Measurements from ENCODE around the gene CTNNBL1. TPM values are rescaled to one million over a fixed set of nuclear protein-coding genes. Genes with fewer than 3 reads are reported as not detected.

The CTNNBL1 gene
- total RNA-seq, 6 experiments from 2014 or later = 16.3 to 41.8 (median 28.8) TPM

GRCh38 chr20:37729909-37730308 lies 36.1 kb downstream of the CTNNBL1 start:
- TF ChIP-seq, protein P1, sequence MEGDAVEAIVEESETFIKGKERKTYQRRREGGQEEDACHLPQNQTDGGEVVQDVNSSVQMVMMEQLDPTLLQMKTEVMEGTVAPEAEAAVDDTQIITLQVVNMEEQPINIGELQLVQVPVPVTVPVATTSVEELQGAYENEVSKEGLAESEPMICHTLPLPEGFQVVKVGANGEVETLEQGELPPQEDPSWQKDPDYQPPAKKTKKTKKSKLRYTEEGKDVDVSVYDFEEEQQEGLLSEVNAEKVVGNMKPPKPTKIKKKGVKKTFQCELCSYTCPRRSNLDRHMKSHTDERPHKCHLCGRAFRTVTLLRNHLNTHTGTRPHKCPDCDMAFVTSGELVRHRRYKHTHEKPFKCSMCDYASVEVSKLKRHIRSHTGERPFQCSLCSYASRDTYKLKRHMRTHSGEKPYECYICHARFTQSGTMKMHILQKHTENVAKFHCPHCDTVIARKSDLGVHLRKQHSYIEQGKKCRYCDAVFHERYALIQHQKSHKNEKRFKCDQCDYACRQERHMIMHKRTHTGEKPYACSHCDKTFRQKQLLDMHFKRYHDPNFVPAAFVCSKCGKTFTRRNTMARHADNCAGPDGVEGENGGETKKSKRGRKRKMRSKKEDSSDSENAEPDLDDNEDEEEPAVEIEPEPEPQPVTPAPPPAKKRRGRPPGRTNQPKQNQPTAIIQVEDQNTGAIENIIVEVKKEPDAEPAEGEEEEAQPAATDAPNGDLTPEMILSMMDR (IDR thresholded peaks at IDR 0.05) = no peak
- TF ChIP-seq POLR2A (IDR thresholded peaks at IDR 0.05) = no peak
- 95% methylated on average over 2 of the region's 3 CpGs for WGBS (ENCODE audit: insufficient coverage, low coverage, low lambda C conversion rate, missing lambda C conversion rate)
- no peak overlapping the region for H3K27ac ChIP-seq
- DNase-seq (no peak), ATAC-seq (no peak)
- H3K9me3 ChIP-seq = no peaks in the 10 kb centered on the region
- H3K27me3 ChIP-seq = no peaks in the 10 kb centered on the region
- H3K36me3 ChIP-seq = peaks cover 0 to 9% (median 0%) of the 10 kb centered on the region in 4 donors
- peaks cover 0 to 37% (median 6%) of the 10 kb centered on the region in 4 donors for H3K4me1 ChIP-seq
- H3K4me3 ChIP-seq = no peak overlapping the region
- intact Hi-C loops (cut with DNase I) = no loop called here

- no peak overlapping the region for H3K4me3 ChIP-seq
- 82% methylated on average over 4 of the region's 4 CpGs for WGBS (ENCODE audit: insufficient coverage, low coverage, low lambda C conversion rate, missing lambda C conversion rate)
- H3K27me3 ChIP-seq = no peaks in the 10 kb centered on the region
- intact Hi-C loops (cut with DNase I) = no loop called here
- ATAC-seq (no peak), DNase-seq (no peak)
- H3K9me3 ChIP-seq = no peaks in the 10 kb centered on the region
- H3K27ac ChIP-seq = no peak overlapping the region
- H3K4me1 ChIP-seq = peaks cover 0 to 16% (median 0%) of the 10 kb centered on the region in 4 donors
- peaks cover 0 to 27% (median 1%) of the 10 kb centered on the region in 4 donors for H3K36me3 ChIP-seq
- no peak for TF ChIP-seq POLR2A (IDR thresholded peaks at IDR 0.05)
- TF ChIP-seq, protein P1 (IDR thresholded peaks at IDR 0.05) = no peak
Measured at GRCh38 chr20:37733416-37733815, 39.6 kb downstream of the CTNNBL1 start.

DNA sequence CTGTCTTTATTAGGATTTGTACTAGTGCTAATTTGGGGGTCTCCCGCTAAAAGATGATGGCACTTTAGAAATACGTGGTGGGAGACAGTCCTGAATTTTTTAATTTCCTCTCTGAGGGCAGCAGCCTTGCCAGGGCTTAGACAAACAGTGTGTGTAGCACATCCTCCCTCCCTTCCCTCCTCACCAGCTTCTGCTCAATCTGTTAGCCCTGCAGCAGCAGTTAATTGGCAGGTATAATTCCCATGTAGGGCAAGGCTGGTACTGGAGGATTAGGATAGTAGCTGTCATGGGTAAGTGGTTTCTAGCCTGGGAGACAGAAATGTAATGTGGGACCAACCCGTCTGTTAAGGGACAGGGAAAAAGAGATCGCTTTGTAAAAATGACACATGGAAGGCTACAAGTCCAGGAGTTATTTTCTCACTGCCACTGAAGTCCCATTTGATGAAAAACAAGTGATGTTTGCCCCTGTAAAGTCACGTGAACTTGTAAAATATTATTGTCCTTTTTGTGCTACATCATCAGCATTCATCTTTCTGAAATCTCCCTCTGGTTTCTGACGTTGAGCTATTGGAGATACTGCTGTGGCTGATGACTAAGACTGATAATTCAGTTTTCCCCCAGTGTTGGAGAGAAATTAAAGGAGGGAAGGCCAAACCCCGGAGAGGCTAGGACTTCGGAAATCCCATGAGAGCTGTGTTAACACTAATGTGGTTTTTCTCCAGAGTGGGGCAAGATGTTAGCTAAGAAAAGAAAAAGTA lies 40.6 kb downstream of the CTNNBL1 start:
- 72% methylated on average over 7 of the region's 8 CpGs for WGBS (ENCODE audit: insufficient coverage, low coverage, low lambda C conversion rate, missing lambda C conversion rate)

GRCh38 chr20:37735541-37735940 lies 41.7 kb downstream of the CTNNBL1 start:
- no peak overlapping the region for H3K4me3 ChIP-seq
- DNase-seq (no peak), ATAC-seq (no peak)
- H3K27ac ChIP-seq = no peak overlapping the region
- H3K4me1 ChIP-seq = peaks cover 0 to 12% (median 0%) of the 10 kb centered on the region in 4 donors
- TF ChIP-seq, protein P1 (IDR thresholded peaks at IDR 0.05) = no peak
- TF ChIP-seq POLR2A (IDR thresholded peaks at IDR 0.05) = no peak
- no peaks in the 10 kb centered on the region for H3K9me3 ChIP-seq
- intact Hi-C loops (cut with DNase I) = no loop called here
- H3K27me3 ChIP-seq = no peaks in the 10 kb centered on the region
- peaks cover 0 to 37% (median 1%) of the 10 kb centered on the region in 4 donors for H3K36me3 ChIP-seq

More for the DNA sequence above, 40.6 kb downstream of the CTNNBL1 start:
- intact Hi-C loops (cut with DNase I) = no loop called here
- peaks cover 0 to 31% (median 1%) of the 10 kb centered on the region in 4 donors for H3K36me3 ChIP-seq
- H3K4me3 ChIP-seq = no peak overlapping the region
- peaks cover 0 to 12% (median 0%) of the 10 kb centered on the region in 4 donors for H3K4me1 ChIP-seq
- H3K27ac ChIP-seq = no peak overlapping the region
- DNase-seq (no peak), ATAC-seq (peak in 1 of 4 donors; percentile 34)
- no peaks in the 10 kb centered on the region for H3K9me3 ChIP-seq
- H3K27me3 ChIP-seq = no peaks in the 10 kb centered on the region
- TF ChIP-seq POLR2A (IDR thresholded peaks at IDR 0.05) = no peak
- TF ChIP-seq, protein P1 (IDR thresholded peaks at IDR 0.05) = no peak
